ENCODE data around the gene CLK1. TPM values are rescaled to one million over a fixed set of nuclear protein-coding genes. Genes with fewer than 3 reads are reported as not detected.
A peak's percentile ranks its signal among the peaks of the same experiment; 100 is the strongest.

CLK1 gene
- 69.2 and 71.5 TPM in 2 replicates for total RNA-seq
- long read RNA-seq, transcript CLK1-201 (13 exons, 1,888 nt): minor isoform, 66 of 175 reads
- long read RNA-seq, transcript CLK1-210 (11 exons, 3,208 nt): minor isoform, 11 of 175 reads
- long read RNA-seq, transcript CLK1-204 (12 exons, 1,682 nt): major isoform, 79 of 175 reads
- long read RNA-seq, partial matches to known transcripts: 5 of 175 reads
- long read RNA-seq, other reads (novel, unspliced or antisense): 11 of 175 reads

DNA sequence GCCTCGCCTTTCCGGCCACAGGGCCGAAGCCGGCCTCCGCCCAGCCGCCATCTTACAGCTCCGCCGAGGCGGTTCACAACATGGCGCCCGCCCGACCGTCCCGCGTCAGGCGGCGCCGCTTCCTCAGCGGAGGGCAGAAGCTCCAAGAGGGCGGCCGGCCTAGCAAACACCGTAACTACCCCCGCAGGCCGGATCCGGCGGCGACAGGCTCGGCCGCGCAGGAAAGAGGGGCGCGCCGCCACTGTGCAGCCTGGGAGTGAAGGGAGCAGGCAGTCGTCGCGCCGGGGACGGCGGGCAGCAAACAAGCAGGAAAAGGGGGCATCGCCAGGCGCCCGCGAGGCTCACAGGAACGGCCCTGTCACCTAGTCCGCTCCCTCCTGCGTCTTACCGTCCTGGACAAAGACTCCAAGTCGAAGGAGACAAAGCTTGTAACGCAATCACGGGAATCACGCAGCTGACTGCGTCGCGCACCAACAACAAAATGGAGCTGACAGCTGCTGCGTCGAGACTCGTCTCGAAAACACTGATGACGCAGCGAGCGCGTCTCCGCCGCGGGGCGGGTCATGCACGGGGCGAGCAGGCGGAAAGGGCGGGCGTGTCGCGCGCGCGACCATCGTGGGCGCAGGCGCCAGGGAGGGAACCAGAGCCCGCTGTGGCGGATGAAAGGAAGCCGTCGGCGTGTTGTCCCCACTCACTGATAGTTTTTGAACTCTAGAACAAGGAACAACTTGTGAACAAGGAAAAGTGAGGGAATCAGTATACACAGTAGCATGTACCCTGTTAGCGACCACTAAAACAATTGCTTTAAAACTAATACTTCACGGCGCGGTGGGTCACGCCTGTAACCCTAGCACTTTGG is at the start of gene CLK1:
Gene CLK1 (minus strand): TSS at position 483 of the 859 bp plus-strand sequence. CDS start 2,796 bp downstream, outside the sequence.
- H3K27me3 Mint-ChIP-seq (ENCODE audit: low read depth): no peaks in the 10 kb centered on the region
- H3K4me1 Mint-ChIP-seq: peaks cover 33% of the 10 kb centered on the region
- H3K27ac Mint-ChIP-seq (ENCODE audit: unreplicated experiment): peak within 1 kb of the TSS; percentile 100
- H3K4me3 Mint-ChIP-seq: peak within 1 kb of the TSS; percentile 100
- no peak for TF ChIP-seq CTCF (conservative IDR thresholded peaks at IDR 0.05)
- DNase-seq (ENCODE audit: low read depth, low spot score): peak; percentile 81
- H3K36me3 Mint-ChIP-seq (ENCODE audit: low read depth): peaks cover 22% of the 10 kb centered on the region
- no peaks in the 10 kb centered on the region for H3K9me3 Mint-ChIP-seq

DNA sequence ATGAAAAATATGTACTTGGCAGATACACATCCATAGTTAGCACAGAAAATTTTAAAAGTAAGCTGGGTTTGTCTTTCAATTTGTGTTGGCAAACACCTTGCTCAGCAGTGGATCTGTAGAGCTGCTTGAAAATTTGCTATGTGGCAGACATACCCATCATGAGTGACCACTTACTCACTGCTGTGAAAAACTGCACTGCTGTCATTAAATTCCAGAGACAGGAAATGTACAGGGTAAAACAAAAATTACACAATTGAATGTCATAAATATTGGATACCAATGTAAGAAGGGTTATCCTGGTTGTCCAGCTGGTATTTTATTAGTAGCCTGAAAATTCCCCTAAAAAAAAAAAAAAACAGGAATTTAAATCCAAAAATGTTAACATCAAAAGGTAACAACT is 49.2 kb upstream of the CLK1 start:
- H3K36me3 Mint-ChIP-seq (ENCODE audit: low read depth): peaks cover 13% of the 10 kb centered on the region
- H3K4me1 Mint-ChIP-seq: no peaks in the 10 kb centered on the region
- H3K27me3 Mint-ChIP-seq (ENCODE audit: low read depth): no peaks in the 10 kb centered on the region
- DNase-seq (ENCODE audit: low read depth, low spot score): no peak
- H3K9me3 Mint-ChIP-seq: no peaks in the 10 kb centered on the region
- no peak for TF ChIP-seq CTCF (conservative IDR thresholded peaks at IDR 0.05)
- H3K27ac Mint-ChIP-seq (ENCODE audit: unreplicated experiment): no peak overlapping the region
- no peak overlapping the region for H3K4me3 Mint-ChIP-seq

DNA sequence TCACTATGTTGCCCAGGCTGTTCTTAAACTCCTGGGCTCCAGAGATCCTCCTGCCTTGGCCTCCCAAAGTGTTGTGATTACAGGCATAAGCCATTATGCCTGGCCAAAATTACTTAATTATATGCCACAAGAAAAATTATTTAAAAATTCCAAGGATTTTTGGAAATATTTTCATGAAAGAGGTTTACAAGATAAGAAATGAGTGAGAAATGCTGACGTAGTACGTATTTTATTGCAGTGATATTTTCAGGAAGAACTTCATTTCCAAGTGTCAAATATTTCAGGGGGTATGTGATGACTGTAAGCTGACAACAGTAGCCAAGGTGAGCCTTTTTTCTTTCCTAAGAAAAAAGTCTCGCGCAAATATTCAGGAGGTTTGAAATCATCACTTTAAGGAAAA is 45.5 kb upstream of the CLK1 start:
- DNase-seq (ENCODE audit: low read depth, low spot score): no peak
- Mint-ChIP-seq H3K36me3 (ENCODE audit: low read depth) (peaks cover 9% of the 10 kb centered on the region), H3K27ac (ENCODE audit: unreplicated experiment) (no peak overlapping the region), H3K9me3 (no peaks in the 10 kb centered on the region), H3K4me1 (no peaks in the 10 kb centered on the region), H3K27me3 (ENCODE audit: low read depth) (no peaks in the 10 kb centered on the region), H3K4me3 (no peak overlapping the region)
- TF ChIP-seq CTCF (conservative IDR thresholded peaks at IDR 0.05): no peak

GRCh38 chr2:200905618-200906296 is 41.3 kb upstream of the CLK1 start:
- DNase-seq (ENCODE audit: low read depth, low spot score): peak; percentile 58
- Mint-ChIP-seq H3K4me1 (no peaks in the 10 kb centered on the region), H3K27ac (ENCODE audit: unreplicated experiment) (no peak overlapping the region), H3K4me3 (no peak overlapping the region), H3K27me3 (ENCODE audit: low read depth) (no peaks in the 10 kb centered on the region), H3K36me3 (ENCODE audit: low read depth) (no peaks in the 10 kb centered on the region), H3K9me3 (no peaks in the 10 kb centered on the region)
- TF ChIP-seq CTCF (conservative IDR thresholded peaks at IDR 0.05): peak; percentile 70

DNA sequence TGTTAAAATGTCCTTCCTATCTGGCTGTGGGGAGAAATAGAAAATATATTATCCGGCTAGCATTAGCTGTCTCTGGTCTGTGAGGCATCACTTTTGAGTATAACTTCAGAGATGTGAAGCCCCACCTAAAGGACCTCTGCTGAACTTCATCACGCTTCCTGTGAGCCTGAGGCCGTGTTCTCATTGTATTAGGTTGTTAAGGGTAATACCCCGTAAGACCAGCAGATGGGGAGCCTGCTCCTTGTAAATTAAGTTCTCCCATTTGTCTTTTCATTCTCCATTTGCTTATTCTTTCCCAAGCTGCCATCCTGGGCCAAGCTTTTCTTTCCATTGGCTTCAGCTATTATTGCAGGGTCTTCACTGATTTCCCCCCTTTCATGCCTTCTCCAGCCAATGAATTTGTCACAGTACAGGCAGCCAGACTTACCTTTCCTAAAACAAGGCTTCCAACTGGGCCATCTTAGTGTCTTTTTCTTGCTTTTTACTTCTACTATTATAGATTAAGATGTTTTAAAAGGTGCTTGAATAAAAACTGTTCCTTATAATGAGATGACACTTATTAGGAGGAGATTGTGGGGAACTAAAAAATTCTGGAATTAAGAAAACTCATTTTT is 37.1 kb upstream of the CLK1 start:
- no peak overlapping the region for H3K27ac Mint-ChIP-seq (ENCODE audit: unreplicated experiment)
- peak; percentile 81 for TF ChIP-seq CTCF (conservative IDR thresholded peaks at IDR 0.05)
- no peaks in the 10 kb centered on the region for H3K4me1 Mint-ChIP-seq
- H3K9me3 Mint-ChIP-seq: no peaks in the 10 kb centered on the region
- H3K27me3 Mint-ChIP-seq (ENCODE audit: low read depth): no peaks in the 10 kb centered on the region
- DNase-seq (ENCODE audit: low read depth, low spot score): peak; percentile 57
- no peak overlapping the region for H3K4me3 Mint-ChIP-seq
- H3K36me3 Mint-ChIP-seq (ENCODE audit: low read depth): peaks cover 7% of the 10 kb centered on the region
